ENCODE results near the gene MESP1.

MESP1 gene

DNA sequence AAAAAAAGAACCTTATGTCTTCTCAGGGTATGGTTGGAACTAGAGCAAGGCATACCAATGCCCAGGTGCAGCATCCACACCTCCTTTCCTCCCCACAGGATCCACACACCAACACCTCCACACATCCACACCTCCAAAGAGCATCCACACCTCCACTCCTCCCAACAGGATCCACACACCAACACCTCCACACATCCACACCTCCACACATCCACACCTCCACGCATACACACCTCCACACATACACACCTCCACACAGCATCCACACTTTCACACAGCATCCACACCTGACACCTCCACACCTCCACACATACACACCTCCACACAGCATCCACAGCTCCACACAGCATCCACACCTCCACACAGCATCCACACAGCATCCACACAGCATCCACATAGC, 5.3 kb downstream of the MESP1 start:
- no peaks in the 10 kb centered on the region for H3K36me3 ChIP-seq (ENCODE audit: insufficient read depth)
- H3K4me2 ChIP-seq = no peak overlapping the region
- no peak for TF ChIP-seq CTCF (conservative IDR thresholded peaks at IDR 0.05; ENCODE audit: low read depth, low read length)
- H3K79me2 ChIP-seq (ENCODE audit: insufficient read depth, low read depth) = no peaks in the 10 kb centered on the region
- no peak overlapping the region for H3K27ac ChIP-seq
- no peak overlapping the region for H3K9ac ChIP-seq
- peaks cover 5% of the 10 kb centered on the region for H3K4me1 ChIP-seq (ENCODE audit: low read depth, poor library complexity, severe bottlenecking)
- H3K27me3 ChIP-seq (ENCODE audit: insufficient read depth, low read depth) = no peaks in the 10 kb centered on the region
- no peaks in the 10 kb centered on the region for H4K20me1 ChIP-seq (ENCODE audit: insufficient read depth)
- no peak overlapping the region for H2AFZ ChIP-seq (ENCODE audit: low read depth)
- no peak overlapping the region for H3K4me3 ChIP-seq (IDR thresholded peaks at IDR 0.05; ENCODE audit: insufficient read depth, low read depth, low read length)

DNA sequence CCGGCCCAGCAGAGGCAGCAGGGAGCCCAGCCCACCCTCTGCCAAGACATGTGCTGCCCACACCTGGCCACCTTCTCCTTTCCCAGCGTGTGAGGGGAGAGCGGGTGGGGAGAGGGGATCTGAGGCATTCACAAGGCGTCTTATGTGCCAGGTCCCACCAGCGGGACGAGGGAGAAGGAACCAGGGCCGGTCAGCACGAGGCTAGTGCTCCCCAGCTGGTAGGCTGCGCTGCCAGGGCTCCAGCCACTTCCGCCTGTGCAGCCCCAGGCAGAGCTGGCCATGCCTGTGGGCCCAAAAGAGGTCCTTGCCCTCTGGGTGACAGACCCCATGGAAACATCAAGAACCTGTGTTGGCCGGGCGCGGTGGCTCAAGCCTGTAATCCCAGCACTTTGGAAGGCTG, 5.9 kb downstream of the MESP1 start:
- Histone ChIP-seq H3K27ac (no peak overlapping the region), H3K4me3 (IDR thresholded peaks at IDR 0.05; ENCODE audit: insufficient read depth, low read depth, low read length) (no peak overlapping the region), H3K9ac (no peak overlapping the region), H3K4me1 (ENCODE audit: low read depth, poor library complexity, severe bottlenecking) (peaks cover 9% of the 10 kb centered on the region), H3K36me3 (ENCODE audit: insufficient read depth) (no peaks in the 10 kb centered on the region), H3K27me3 (ENCODE audit: insufficient read depth, low read depth) (no peaks in the 10 kb centered on the region), H2AFZ (ENCODE audit: low read depth) (no peak overlapping the region), H3K79me2 (ENCODE audit: insufficient read depth, low read depth) (no peaks in the 10 kb centered on the region), H3K4me2 (no peak overlapping the region), H4K20me1 (ENCODE audit: insufficient read depth) (no peaks in the 10 kb centered on the region)
- no peak for TF ChIP-seq CTCF (conservative IDR thresholded peaks at IDR 0.05; ENCODE audit: low read depth, low read length)

DNA sequence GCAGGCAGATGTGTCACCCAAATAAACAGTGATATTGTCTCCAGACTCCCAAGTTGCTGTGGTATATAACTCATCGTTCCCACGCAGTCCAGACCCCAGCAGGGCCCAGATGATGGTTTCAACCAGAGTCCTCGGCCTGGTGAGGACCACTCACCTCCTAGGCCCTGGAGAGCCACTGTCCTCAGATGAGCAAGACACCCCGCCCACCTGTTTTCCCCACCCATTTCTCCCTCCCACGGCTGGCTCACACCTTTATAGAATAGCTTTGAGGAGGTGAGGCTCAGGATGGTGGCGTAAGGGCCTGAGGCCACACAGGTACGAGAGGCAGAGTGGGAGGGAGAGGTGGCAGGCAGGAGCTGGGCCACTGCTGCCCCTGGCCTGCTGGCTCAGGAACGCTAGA, 7.5 kb downstream of the MESP1 start:
- no peak for TF ChIP-seq CTCF (conservative IDR thresholded peaks at IDR 0.05; ENCODE audit: low read depth, low read length)
- Histone ChIP-seq H3K27ac (no peak overlapping the region), H3K27me3 (ENCODE audit: insufficient read depth, low read depth) (no peaks in the 10 kb centered on the region), H2AFZ (ENCODE audit: low read depth) (no peak overlapping the region), H3K4me3 (IDR thresholded peaks at IDR 0.05; ENCODE audit: insufficient read depth, low read depth, low read length) (no peak overlapping the region), H3K4me1 (ENCODE audit: low read depth, poor library complexity, severe bottlenecking) (peaks cover 9% of the 10 kb centered on the region), H3K4me2 (no peak overlapping the region), H4K20me1 (ENCODE audit: insufficient read depth) (no peaks in the 10 kb centered on the region), H3K9ac (no peak overlapping the region), H3K36me3 (ENCODE audit: insufficient read depth) (no peaks in the 10 kb centered on the region), H3K79me2 (ENCODE audit: insufficient read depth, low read depth) (no peaks in the 10 kb centered on the region)

- no peaks in the 10 kb centered on the region for H3K79me2 ChIP-seq (ENCODE audit: insufficient read depth, low read depth)
- H3K4me1 ChIP-seq (ENCODE audit: low read depth, poor library complexity, severe bottlenecking) = peaks cover 9% of the 10 kb centered on the region
- H3K27ac ChIP-seq = no peak overlapping the region
- H3K36me3 ChIP-seq (ENCODE audit: insufficient read depth) = no peaks in the 10 kb centered on the region
- H3K27me3 ChIP-seq (ENCODE audit: insufficient read depth, low read depth) = no peaks in the 10 kb centered on the region
- TF ChIP-seq CTCF (conservative IDR thresholded peaks at IDR 0.05; ENCODE audit: low read depth, low read length) = no peak
- H3K4me3 ChIP-seq (IDR thresholded peaks at IDR 0.05; ENCODE audit: insufficient read depth, low read depth, low read length) = no peak overlapping the region
- no peaks in the 10 kb centered on the region for H4K20me1 ChIP-seq (ENCODE audit: insufficient read depth)
- no peak overlapping the region for H3K4me2 ChIP-seq
- H2AFZ ChIP-seq (ENCODE audit: low read depth) = no peak overlapping the region
- no peak overlapping the region for H3K9ac ChIP-seq
These were observed 8.0 kb downstream of the MESP1 start for GRCh38 chr15:89743011-89743410.

All from KMS-11 (cell line).